NT2/D1 (cell line): Measurements from ENCODE around the gene RBP2.

ENCODE experiments used
- DNase-seq: peaks from one replicate; pipeline ENCODE4 v3.0.0-alpha.2; 2011; ENCODE audit warnings: low read depth, low spot score
- H3K27me3 ChIP-seq: 2 replicates; pipeline ENCODE4 v1.6.0; 2011; ENCODE audit warnings: mild to moderate bottlenecking; ENCODE audit not compliant: insufficient read length, insufficient read depth
- H3K36me3 ChIP-seq: 2 replicates; pipeline ENCODE4 v1.6.1; 2011; ENCODE audit warnings: mild to moderate bottlenecking, low read length, mixed read lengths; ENCODE audit not compliant: insufficient read depth, insufficient read length
- H3K4me1 ChIP-seq: 2 replicates; pipeline ENCODE4 v1.5.1; 2011; ENCODE audit not compliant: insufficient read depth, insufficient read length
- H3K4me3 ChIP-seq: 2 replicates; pipeline ENCODE4 v1.5.1; 2011; ENCODE audit warnings: low read depth; ENCODE audit not compliant: insufficient read length
- H3K9ac ChIP-seq: 2 replicates; pipeline ENCODE4 v1.6.0; 2011; ENCODE audit warnings: low read depth; ENCODE audit not compliant: insufficient read length
- H3K9me3 ChIP-seq: 2 replicates; pipeline ENCODE4 v1.5.1; 2011; ENCODE audit warnings: mild to moderate bottlenecking, low read length; ENCODE audit not compliant: insufficient read depth
- SUZ12 ChIP-seq: IDR thresholded peaks from 2 replicates; pipeline ENCODE4 v1.6.1; 2011; ENCODE audit not compliant: insufficient read length, insufficient read depth; ENCODE audit errors: extremely low read depth
- YY1 ChIP-seq: IDR thresholded peaks from 2 replicates; pipeline ENCODE4 v1.6.1; 2011; ENCODE audit not compliant: insufficient read length, insufficient read depth
- ZNF274 ChIP-seq: IDR thresholded peaks from 2 replicates; pipeline ENCODE4 v1.6.1; 2011; ENCODE audit warnings: mild to moderate bottlenecking, low read depth, low read length

The RBP2 gene

DNA sequence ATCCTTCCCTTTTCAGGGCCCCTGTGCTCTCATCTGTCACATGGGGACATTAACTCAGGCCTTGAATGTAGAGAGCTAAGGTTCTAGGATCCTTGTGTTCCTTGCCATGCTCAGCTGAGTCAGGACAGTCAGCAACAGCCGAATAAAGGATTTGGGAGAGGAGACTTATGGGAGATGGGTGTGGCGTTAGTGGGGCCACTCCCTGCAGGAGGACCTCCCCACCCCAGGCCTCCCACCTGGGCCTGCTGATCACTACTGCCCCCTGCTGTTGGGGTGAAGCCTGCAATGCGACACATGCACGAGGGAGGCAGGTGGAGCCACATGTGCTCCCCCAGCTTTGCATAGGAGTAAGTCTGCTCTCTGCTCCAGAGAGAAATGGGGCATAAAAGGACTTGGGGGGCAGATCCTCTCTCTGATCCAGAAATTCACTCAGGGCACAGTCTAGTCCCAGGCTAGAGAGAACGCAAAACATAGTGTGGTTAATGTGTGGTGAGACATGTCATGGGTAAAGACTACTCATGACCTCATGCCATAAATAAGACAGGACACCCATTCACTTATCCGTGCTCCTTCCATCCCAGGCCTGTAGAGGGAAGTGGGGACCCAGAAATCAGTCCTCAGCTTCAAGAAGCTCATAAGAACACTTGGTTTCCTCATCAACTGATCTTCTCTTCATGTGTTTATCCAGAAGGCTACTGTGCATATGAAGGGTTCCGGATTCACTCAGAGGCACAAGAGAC lies 43.9 kb upstream of the RBP2 start:
- no peaks in the 10 kb centered on the region for H3K9me3 ChIP-seq
- no peak for DNase-seq
- no peak overlapping the region for H3K4me3 ChIP-seq
- H3K36me3 ChIP-seq, result peaks cover 6% of the 10 kb centered on the region
- no peaks in the 10 kb centered on the region for H3K27me3 ChIP-seq
- H3K9ac ChIP-seq, result no peak overlapping the region
- no peak for TF ChIP-seq YY1
- TF ChIP-seq ZNF274, result no peak
- TF ChIP-seq SUZ12, result no peak
- peaks cover 6% of the 10 kb centered on the region for H3K4me1 ChIP-seq

DNA sequence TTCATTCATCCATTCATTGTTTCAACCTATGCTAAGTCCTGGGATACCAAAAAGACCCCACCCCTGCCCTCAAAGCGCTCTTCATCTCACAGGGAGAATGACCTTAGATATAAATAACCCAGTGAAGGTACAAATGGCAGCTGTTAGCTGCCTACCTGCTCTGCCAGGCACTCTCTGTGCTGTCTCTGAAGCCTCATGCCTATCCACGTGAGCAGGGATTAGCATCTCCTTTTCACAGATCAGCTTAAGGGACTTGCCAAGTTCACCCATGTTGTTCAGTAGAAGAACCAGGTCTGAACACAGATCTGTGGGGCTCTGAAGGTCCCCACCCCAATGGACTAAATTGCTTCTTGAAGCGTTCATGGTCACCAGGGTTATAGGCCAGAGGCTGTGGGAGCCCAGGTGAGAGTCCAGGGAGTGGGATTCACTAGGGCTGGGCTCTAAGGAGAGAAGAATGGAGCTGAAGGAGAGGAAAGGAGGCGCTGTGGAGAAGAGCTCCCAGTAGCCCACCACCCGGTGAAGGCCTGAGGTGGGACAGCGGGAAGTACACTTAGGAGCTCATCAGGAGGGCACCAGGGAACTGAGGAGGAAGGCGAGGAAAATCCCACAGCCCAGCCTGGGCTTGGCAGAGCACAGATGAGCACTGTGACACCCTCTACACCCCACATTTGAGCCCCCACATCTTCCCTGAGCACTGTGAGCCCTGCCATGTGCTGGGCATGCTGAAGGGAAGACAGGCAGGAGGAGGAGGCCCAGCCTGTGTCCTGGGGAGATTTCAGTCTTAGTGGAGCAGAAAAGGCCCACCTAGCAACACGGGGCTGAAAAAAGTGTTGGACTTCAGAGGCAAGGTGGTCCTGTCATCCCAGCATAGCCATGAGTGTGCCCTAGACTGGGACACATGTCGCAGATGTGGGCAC lies 42.9 kb upstream of the RBP2 start:
- Histone ChIP-seq H3K9me3 (no peaks in the 10 kb centered on the region), H3K4me3 (no peak overlapping the region), H3K27me3 (no peaks in the 10 kb centered on the region), H3K9ac (no peak overlapping the region), H3K4me1 (peaks cover 6% of the 10 kb centered on the region), H3K36me3 (peaks cover 6% of the 10 kb centered on the region)
- no peak for DNase-seq
- TF ChIP-seq YY1 (no peak), SUZ12 (no peak), ZNF274 (no peak)

DNA sequence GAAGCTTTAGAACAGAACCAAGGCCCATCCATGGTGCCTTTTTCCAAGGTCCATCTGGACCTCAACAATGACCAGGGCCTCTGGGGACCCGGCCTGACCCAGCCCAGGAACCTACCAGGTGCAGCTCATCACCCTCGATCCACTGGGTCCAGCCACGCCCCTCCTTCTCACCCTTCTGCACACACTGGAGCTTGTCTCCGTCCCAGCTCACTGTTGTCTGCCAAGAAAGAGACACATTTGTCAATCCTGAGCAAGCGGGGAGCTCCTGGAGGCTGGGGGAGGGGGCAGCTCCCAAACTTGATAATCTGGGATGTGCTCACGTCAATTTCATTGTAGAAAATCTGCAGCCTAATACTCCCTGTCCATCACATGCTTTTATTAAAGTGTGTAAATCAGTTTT lies 42.0 kb upstream of the RBP2 start:
- H3K27me3 ChIP-seq, result no peaks in the 10 kb centered on the region
- no peak for DNase-seq
- TF ChIP-seq SUZ12 (no peak), ZNF274 (no peak), YY1 (no peak)
- H3K4me1 ChIP-seq, result peaks cover 6% of the 10 kb centered on the region
- H3K9ac ChIP-seq, result no peak overlapping the region
- peaks cover 6% of the 10 kb centered on the region for H3K36me3 ChIP-seq
- no peak overlapping the region for H3K4me3 ChIP-seq
- H3K9me3 ChIP-seq, result no peaks in the 10 kb centered on the region

DNA sequence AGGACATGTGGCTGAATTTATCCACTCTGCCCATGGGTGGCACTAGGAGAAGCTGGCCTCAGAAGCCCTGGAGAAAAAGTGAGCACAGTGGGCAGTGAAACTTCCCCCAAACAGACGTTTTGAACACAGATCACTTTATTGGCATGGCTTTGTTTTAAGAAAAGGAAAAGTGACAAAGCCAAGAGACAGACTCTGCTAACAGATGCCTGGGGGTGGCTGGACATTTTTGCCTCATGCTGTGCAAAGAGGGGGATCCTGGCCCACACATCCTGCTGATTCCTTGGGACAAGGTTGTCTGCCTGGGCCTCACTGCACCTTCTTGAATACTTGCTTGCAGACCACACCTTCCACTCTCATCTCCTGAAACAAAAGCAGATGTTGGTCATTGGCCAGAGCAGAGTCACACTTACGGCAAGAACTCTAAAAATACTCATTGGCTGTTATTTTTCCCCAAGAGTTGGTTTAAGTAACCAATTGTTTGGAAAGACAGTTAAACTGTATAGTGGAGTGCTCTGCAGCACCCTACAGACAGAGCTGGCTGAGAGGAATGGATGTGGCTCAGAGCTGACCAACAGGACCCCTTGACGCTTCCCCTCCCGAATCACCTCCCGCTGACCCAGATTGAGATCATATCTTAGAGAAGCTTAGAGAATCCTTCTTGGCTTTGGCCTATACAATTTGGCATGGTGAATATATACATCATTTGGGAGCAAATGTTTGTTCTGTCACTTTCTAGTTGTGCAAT lies 41.2 kb upstream of the RBP2 start:
- no peaks in the 10 kb centered on the region for H3K27me3 ChIP-seq
- TF ChIP-seq ZNF274 (no peak), YY1 (no peak), SUZ12 (no peak)
- no peaks in the 10 kb centered on the region for H3K9me3 ChIP-seq
- H3K36me3 ChIP-seq, result peaks cover 6% of the 10 kb centered on the region
- peaks cover 4% of the 10 kb centered on the region for H3K4me1 ChIP-seq
- H3K4me3 ChIP-seq, result no peak overlapping the region
- no peak for DNase-seq
- H3K9ac ChIP-seq, result no peak overlapping the region

DNA sequence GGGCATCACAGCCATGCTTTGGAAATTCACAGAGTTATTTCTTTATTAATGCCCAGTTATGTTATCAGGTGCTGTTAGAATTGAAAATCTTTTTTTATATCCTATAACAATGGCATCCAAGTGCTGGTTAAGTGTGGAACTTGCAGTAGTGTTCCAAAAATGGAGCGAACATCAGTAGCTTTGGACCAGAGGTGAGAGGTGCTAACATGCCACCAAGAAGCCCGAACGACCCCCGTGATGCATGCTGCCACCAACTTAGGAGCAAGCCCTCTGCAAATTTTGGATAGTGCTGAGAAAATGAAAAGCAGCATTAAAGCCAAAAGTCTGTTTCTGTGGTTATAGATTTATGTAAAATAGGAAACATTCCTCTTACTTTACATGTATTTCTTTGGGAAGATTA lies 38.4 kb upstream of the RBP2 start:
- Histone ChIP-seq H3K4me3 (no peak overlapping the region), H3K36me3 (peaks cover 6% of the 10 kb centered on the region), H3K4me1 (peaks cover under 1% of the 10 kb centered on the region), H3K27me3 (no peaks in the 10 kb centered on the region), H3K9me3 (no peaks in the 10 kb centered on the region), H3K9ac (no peak overlapping the region)
- no peak for DNase-seq
- no peak for TF ChIP-seq SUZ12
- TF ChIP-seq ZNF274, result no peak
- no peak for TF ChIP-seq YY1

DNA sequence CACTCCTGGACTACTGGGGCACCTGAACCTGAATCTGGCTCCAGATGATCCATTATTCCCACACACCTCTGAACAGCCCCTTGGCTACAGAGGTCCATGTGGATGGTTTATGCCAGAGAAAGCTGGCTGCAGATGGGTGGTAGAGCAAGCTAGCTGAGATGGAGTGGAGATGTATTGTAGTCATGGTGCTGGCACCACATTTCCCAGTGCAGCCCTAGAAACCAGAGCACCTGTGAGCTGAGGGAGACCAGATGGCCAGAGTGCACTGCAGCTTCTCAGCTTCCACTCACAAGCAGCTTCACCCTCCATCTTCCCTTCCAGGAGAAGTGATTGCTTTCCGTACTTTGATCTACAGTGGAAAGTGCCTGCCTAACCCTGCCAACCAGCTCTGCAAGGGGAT lies 33.3 kb upstream of the RBP2 start:
- Histone ChIP-seq H3K27me3 (no peaks in the 10 kb centered on the region), H3K4me1 (no peaks in the 10 kb centered on the region), H3K9me3 (no peaks in the 10 kb centered on the region), H3K36me3 (no peaks in the 10 kb centered on the region), H3K4me3 (no peak overlapping the region), H3K9ac (no peak overlapping the region)
- DNase-seq, result no peak
- TF ChIP-seq ZNF274 (no peak), YY1 (no peak), SUZ12 (no peak)

DNA sequence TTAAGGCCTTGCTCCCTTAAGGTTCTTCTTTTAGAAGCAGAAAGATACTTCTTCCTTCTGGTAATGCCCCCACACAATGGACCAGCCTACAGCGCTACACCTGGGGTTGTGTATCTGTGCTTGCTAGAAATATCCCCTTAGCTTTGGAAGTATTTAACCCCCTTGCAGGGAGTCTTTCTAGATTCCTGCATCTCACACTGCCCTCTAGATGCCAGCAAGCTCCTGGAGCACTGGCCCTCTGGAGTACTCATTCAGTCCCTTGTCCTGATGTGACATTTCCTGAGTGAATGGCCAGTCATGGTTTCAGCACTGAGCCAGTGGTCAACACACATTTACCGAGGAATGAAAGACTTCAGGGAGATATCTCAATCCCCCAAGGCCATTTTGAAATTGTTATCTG lies 30.4 kb upstream of the RBP2 start:
- no peak overlapping the region for H3K4me3 ChIP-seq
- no peak overlapping the region for H3K9ac ChIP-seq
- no peaks in the 10 kb centered on the region for H3K36me3 ChIP-seq
- H3K9me3 ChIP-seq, result no peaks in the 10 kb centered on the region
- H3K27me3 ChIP-seq, result no peaks in the 10 kb centered on the region
- TF ChIP-seq SUZ12 (no peak), ZNF274 (no peak), YY1 (no peak)
- DNase-seq, result no peak
- no peaks in the 10 kb centered on the region for H3K4me1 ChIP-seq
